ENCODE results near the gene MYO1A. TPM values are rescaled to one million over a fixed set of nuclear protein-coding genes. Genes with fewer than 3 reads are reported as not detected.

Gene MYO1A
- total RNA-seq, 1 experiment from 2014 or later: 0.26 TPM

- Histone ChIP-seq H3K14ac (ENCODE audit: insufficient read depth, low read length) (no peak overlapping the region), H3K27ac (ENCODE audit: insufficient read length, low read depth, low read length) (no peak overlapping the region), H4K20me1 (ENCODE audit: control insufficient read depth, insufficient read depth, insufficient read length) (no peaks in the 10 kb centered on the region), H3K23me2 (ENCODE audit: insufficient read length, low read depth, low read length, poor library complexity, severe bottlenecking) (no peaks in the 10 kb centered on the region), H2BK5ac (ENCODE audit: insufficient read length, low read length) (no peak overlapping the region), H3K79me1 (ENCODE audit: insufficient read depth, low read depth, low read length, poor library complexity, severe bottlenecking) (no peaks in the 10 kb centered on the region), H3K56ac (ENCODE audit: insufficient read length, low read depth, low read length) (no peak overlapping the region), H2BK15ac (ENCODE audit: low read depth, low read length) (no peak overlapping the region), H2BK12ac (ENCODE audit: insufficient read length, low read depth, low read length) (no peak overlapping the region), H3K4me1 (ENCODE audit: insufficient read depth, low read length) (no peaks in the 10 kb centered on the region), H3K4ac (ENCODE audit: low read depth, low read length) (no peak overlapping the region), H4K5ac (ENCODE audit: insufficient read length, low read depth, low read length) (no peak overlapping the region), H3T11ph (ENCODE audit: low read length) (no peak overlapping the region), H2BK120ac (ENCODE audit: low read depth, low read length, poor library complexity, severe bottlenecking) (no peak overlapping the region), H3K79me2 (ENCODE audit: insufficient read depth, low read length) (no peaks in the 10 kb centered on the region), H3K23ac (ENCODE audit: insufficient read length, low read depth, low read length) (no peak overlapping the region), H3K18ac (ENCODE audit: insufficient read length, low read depth, low read length) (no peak overlapping the region), H3K9ac (ENCODE audit: extremely low read depth, insufficient read length, low read length) (no peak overlapping the region), H2AFZ (ENCODE audit: low read length) (no peak overlapping the region), H3K4me2 (ENCODE audit: insufficient read depth, insufficient read length, low read length) (no peak overlapping the region), H4K8ac (replicated peaks; ENCODE audit: insufficient read length, low read depth, low read length) (no peak overlapping the region), H2AK5ac (ENCODE audit: insufficient read length, low read length) (no peak overlapping the region), H3K27me3 (ENCODE audit: insufficient read depth, low read length) (no peaks in the 10 kb centered on the region), H3K9me3 (ENCODE audit: control insufficient read depth, low read depth, low read length) (no peaks in the 10 kb centered on the region), H2BK20ac (ENCODE audit: low read depth, low read length, poor library complexity, severe bottlenecking) (no peak overlapping the region), H4K91ac (ENCODE audit: insufficient read length, low read depth, low read length) (no peak overlapping the region)
- Mint-ChIP-seq H3K9me3 (no peaks in the 10 kb centered on the region), H3K27me3 (ENCODE audit: low read depth) (peaks cover 5% of the 10 kb centered on the region), H3K36me3 (ENCODE audit: insufficient read depth in 1 of 3, low read depth in 3 of 3) (peaks cover 0 to 1% (median 1%) of the 10 kb centered on the region in 3 experiments; a peak in 2 of 7 replicates), H3K27ac (no peak overlapping the region), H3K4me1 (peaks cover 3 to 13% of the 10 kb centered on the region in 2 experiments), H3K4me3 (no peak overlapping the region)
- peak; percentile 27; the same call in 1 of the 3 replicates for TF ChIP-seq CTCF (conservative IDR thresholded peaks at IDR 0.05)
- no peak for DNase-seq
- WGBS (ENCODE audit: extremely low coverage, insufficient read length, low lambda C conversion rate): no CpG with 5 or more reads among the region's 1 CpG
Measured at GRCh38 chr12:57048423-57049118, 1.4 kb downstream of the MYO1A start.

Measured in H9 (cell line).